Activated T-cell treated with anti-CD3 and anti-CD28 coated beads, Interleukin-2, amount 50 U/mL, for 48 hours (primary cell): ENCODE measurements around the gene TGM5.
"Not testable (repeated sequence)": the region's sequence is repeated elsewhere in the genome, so short reads cannot be mapped to it uniquely, and the experiment has no call there.

Experiments
- DNase-seq, 2 experiments: peaks; one replicate each; pipeline ENCODE4 v3.0.0-alpha.2; 2020

The TGM5 gene

GRCh38 chr15:43274136-43274535 is 7.4 kb upstream of the TGM5 start:
- no peak for DNase-seq

GRCh38 chr15:43273243-43273642 is 6.5 kb upstream of the TGM5 start:
- DNase-seq: peak in 1 of 2 experiments; percentile 3

- DNase-seq: not testable (repeated sequence)
Measured at GRCh38 chr15:43271908-43272307, 5.2 kb upstream of the TGM5 start.

GRCh38 chr15:43270676-43271306 is 4.1 kb upstream of the TGM5 start:
- DNase-seq: no peak

GRCh38 chr15:43270113-43270665 is 3.5 kb upstream of the TGM5 start:
- no peak for DNase-seq

- peak; percentile 48 to 52 for DNase-seq
Measured at GRCh38 chr15:43268111-43269105, 1.7 kb upstream of the TGM5 start.

- no peak for DNase-seq
Measured at GRCh38 chr15:43267439-43267838, 711 bp upstream of the TGM5 start.

GRCh38 chr15:43266386-43266785 is 342 bp downstream of the TGM5 start:
- DNase-seq: no peak

- DNase-seq: no peak
Measured at GRCh38 chr15:43260011-43260615, 6.6 kb downstream of the TGM5 start.

GRCh38 chr15:43258781-43259180 is 7.9 kb downstream of the TGM5 start:
- DNase-seq: no peak

GRCh38 chr15:43256341-43256740 is 10.4 kb downstream of the TGM5 start:
- no peak for DNase-seq

- no peak for DNase-seq
Measured at GRCh38 chr15:43255376-43255775, 11.4 kb downstream of the TGM5 start.

GRCh38 chr15:43253431-43254403 is 13.0 kb downstream of the TGM5 start:
- DNase-seq: peak; percentile 29 to 47

- peak; percentile 43 to 60 for DNase-seq
Measured at GRCh38 chr15:43251871-43252250, 14.9 kb downstream of the TGM5 start.

GRCh38 chr15:43251185-43251870 is 15.4 kb downstream of the TGM5 start:
- DNase-seq: peak; percentile 31 to 32

GRCh38 chr15:43250785-43251184 is 15.9 kb downstream of the TGM5 start:
- DNase-seq: peak in 1 of 2 experiments; percentile 7

- peak; percentile 38 to 44 for DNase-seq
Measured at GRCh38 chr15:43249699-43250203, 17.0 kb downstream of the TGM5 start.

GRCh38 chr15:43249236-43249635 is 17.5 kb downstream of the TGM5 start:
- no peak for DNase-seq

GRCh38 chr15:43246261-43246774 is 20.4 kb downstream of the TGM5 start:
- DNase-seq: peak in 1 of 2 experiments; percentile 4

- peak in 1 of 2 experiments; percentile 6 for DNase-seq
Measured at GRCh38 chr15:43244092-43244491, 22.6 kb downstream of the TGM5 start.
